Neural cell (in vitro differentiated cells): ENCODE data around the gene UCKL1. TPM values are rescaled to one million over a fixed set of nuclear protein-coding genes. Genes with fewer than 3 reads are reported as not detected.

Experiments
- H2AFZ ChIP-seq: fragments of 200-600, 300-800 bp; sonication (generic), shearing (Covaris generic); 2 replicates; pipeline ENCODE4 v1.6.0; 2014; ENCODE audit warnings: low read depth, mild to moderate bottlenecking, antibody characterized with exemption, low read length, moderate library complexity
- H3F3A ChIP-seq: fragments of 200-600 bp; shearing (Covaris generic); 2 replicates; pipeline ENCODE4 v1.6.1; 2016; ENCODE audit warnings: mild to moderate bottlenecking, moderate library complexity, mixed read lengths, antibody characterized with exemption, low read length; ENCODE audit not compliant: insufficient read depth, poor library complexity, severe bottlenecking
- H3K27ac ChIP-seq: fragments of 200-600, 300-800 bp; sonication (generic), shearing (Covaris generic); 2 replicates; pipeline ENCODE4 v1.5.1; 2014; ENCODE audit warnings: mild to moderate bottlenecking, low read length, moderate library complexity
- H3K27me3 ChIP-seq: fragments of 300-800, 200-600 bp; sonication (generic), shearing (Covaris generic); 2 replicates; pipeline ENCODE4 v1.6.0; 2014; ENCODE audit warnings: mild to moderate bottlenecking, low read depth, low read length, moderate library complexity; ENCODE audit not compliant: insufficient read depth
- H3K36me3 ChIP-seq: fragments of 300-800, 200-600 bp; sonication (generic), shearing (Covaris generic); 2 replicates; pipeline ENCODE4 v1.5.1; 2014; ENCODE audit warnings: mild to moderate bottlenecking, antibody characterized with exemption, low read length, moderate library complexity; ENCODE audit not compliant: insufficient read depth
- H3K4me2 ChIP-seq: fragments of 300-800, 200-600 bp; sonication (generic), shearing (Covaris generic); 2 replicates; pipeline ENCODE4 v1.6.0; 2014; ENCODE audit warnings: mild to moderate bottlenecking, low read length
- H3K4me3 ChIP-seq: fragments of 300-800, 200-600 bp; sonication (generic), shearing (Covaris generic); 2 replicates; pipeline ENCODE4 v1.5.1; 2014; ENCODE audit warnings: mild to moderate bottlenecking, low read length, moderate library complexity
- H3K79me2 ChIP-seq: fragments of 200-600 bp; shearing (Covaris generic); replicated peaks from 2 replicates; pipeline ENCODE4 v1.6.0; 2014; ENCODE audit warnings: mild to moderate bottlenecking, low read length, moderate library complexity; ENCODE audit not compliant: insufficient read depth
- H3K9ac ChIP-seq: fragments of 300-800, 200-600 bp; sonication (generic), shearing (Covaris generic); 2 replicates; pipeline ENCODE4 v1.6.1; 2016; ENCODE audit warnings: mild to moderate bottlenecking, low read length, mixed read lengths
- H3K9me2 ChIP-seq: fragments of 200-600 bp; shearing (Covaris generic); 2 replicates; pipeline ENCODE4 v1.6.1; 2016; ENCODE audit warnings: mild to moderate bottlenecking, low read length, mixed read lengths; ENCODE audit not compliant: insufficient read depth
- H3K9me3 ChIP-seq: fragments of 200-600, 300-800 bp; sonication (generic), shearing (Covaris generic); 2 replicates; pipeline ENCODE4 v1.6.1; 2016; ENCODE audit warnings: mild to moderate bottlenecking, mixed run types, low read length, moderate library complexity, mixed read lengths
- H4K20me1 ChIP-seq: fragments of 200-600 bp; shearing (Covaris generic); 2 replicates; pipeline ENCODE4 v1.6.1; 2016; ENCODE audit warnings: mild to moderate bottlenecking, mixed run types; ENCODE audit not compliant: insufficient read depth
- CTCF ChIP-seq: fragments of 450-650 bp; IDR thresholded peaks from 2 replicates; pipeline ENCODE4 v1.5.1; 2014; ENCODE audit warnings: antibody characterized with exemption, mild to moderate bottlenecking, moderate library complexity; ENCODE audit not compliant: poor library complexity, severe bottlenecking
- EP300 ChIP-seq: fragments of 450-650 bp; conservative IDR thresholded peaks from 2 replicates; pipeline ENCODE4 v1.6.1; 2014; ENCODE audit warnings: antibody characterized with exemption, mild to moderate bottlenecking, moderate library complexity; ENCODE audit not compliant: poor library complexity, severe bottlenecking
- EZH2 ChIP-seq: fragments of 200-600, 300-800 bp; shearing (Covaris generic), sonication (generic); IDR thresholded peaks from 2 replicates; pipeline ENCODE4 v1.6.1; 2014; ENCODE audit warnings: antibody characterized with exemption, low read length, borderline replicate concordance, mild to moderate bottlenecking; ENCODE audit not compliant: insufficient read depth, poor library complexity, severe bottlenecking
- MXI1 ChIP-seq: fragments of 450-650 bp; conservative IDR thresholded peaks from 2 replicates; pipeline ENCODE4 v1.6.1; 2014; ENCODE audit warnings: antibody characterized with exemption, mild to moderate bottlenecking; ENCODE audit not compliant: poor library complexity, severe bottlenecking
- POLR2AphosphoS5 ChIP-seq: IDR thresholded peaks from 2 replicates; pipeline ENCODE4 v1.6.1; 2012
- RAD21 ChIP-seq: fragments of 450-650 bp; conservative IDR thresholded peaks from 2 replicates; pipeline ENCODE4 v1.6.1; 2014; ENCODE audit warnings: antibody characterized with exemption, mild to moderate bottlenecking, moderate library complexity
- REST ChIP-seq: IDR thresholded peaks from 2 replicates; pipeline ENCODE4 v1.6.1; 2012; ENCODE audit warnings: borderline replicate concordance
- SMC3 ChIP-seq: fragments of 450-650 bp; conservative IDR thresholded peaks from 2 replicates; pipeline ENCODE4 v1.6.1; 2014; ENCODE audit warnings: antibody characterized with exemption, mild to moderate bottlenecking, moderate library complexity; ENCODE audit not compliant: poor library complexity
- TAF1 ChIP-seq: IDR thresholded peaks from 2 replicates; pipeline ENCODE4 v1.6.1; 2012; ENCODE audit warnings: low read depth
- polyA plus RNA-seq: library from polyadenylated mRNA; depleted of rRNA; stranded (reverse); fragments of >200 nt; gene quantifications from 2 replicates; pipeline ENCODE4 v1.2.3, GENCODE V29; 2014

The UCKL1 gene
- polyA plus RNA-seq, 1 donor from 2014 or later, result 58.9 TPM

- no peaks in the 10 kb centered on the region for H3K27me3 ChIP-seq
- H3K9me3 ChIP-seq, result no peaks in the 10 kb centered on the region
- peaks cover 2% of the 10 kb centered on the region for H4K20me1 ChIP-seq
- TF ChIP-seq RAD21 (no peak), MXI1 (no peak), REST (no peak), POLR2AphosphoS5 (no peak), SMC3 (no peak), EZH2 (no peak), TAF1 (no peak), CTCF (no peak)
- no peaks in the 10 kb centered on the region for H3K36me3 ChIP-seq
- H3K4me2 ChIP-seq, result no peak overlapping the region
- H3K9ac ChIP-seq, result no peak overlapping the region
- H2AFZ ChIP-seq, result no peak overlapping the region
- peaks cover 37% of the 10 kb centered on the region for H3K79me2 ChIP-seq
- no peaks in the 10 kb centered on the region for H3K9me2 ChIP-seq
- no peaks in the 10 kb centered on the region for H3F3A ChIP-seq
- no peak overlapping the region for H3K27ac ChIP-seq
- no peak overlapping the region for H3K4me3 ChIP-seq
Observed at GRCh38 chr20:63913768-63914167, 42.4 kb downstream of the UCKL1 start.

- Histone ChIP-seq H3K4me2 (no peak overlapping the region), H3K27ac (no peak overlapping the region)
Observed at GRCh38 chr20:63911176-63911575, 45.0 kb downstream of the UCKL1 start.

More at GRCh38 chr20:63911176-63911575, 45.0 kb downstream of the UCKL1 start:
- Histone ChIP-seq H4K20me1 (peaks cover 2% of the 10 kb centered on the region), H3K9me3 (no peaks in the 10 kb centered on the region), H3K9me2 (no peaks in the 10 kb centered on the region), H3K9ac (no peak overlapping the region), H3K79me2 (peaks cover 51% of the 10 kb centered on the region), H3K27me3 (no peaks in the 10 kb centered on the region), H3K36me3 (no peaks in the 10 kb centered on the region), H2AFZ (no peak overlapping the region), H3K4me3 (no peak overlapping the region), H3F3A (no peaks in the 10 kb centered on the region)
- TF ChIP-seq REST, result no peak
- no peak for TF ChIP-seq TAF1
- TF ChIP-seq SMC3, result no peak
- no peak for TF ChIP-seq EZH2
- no peak for TF ChIP-seq MXI1
- TF ChIP-seq EP300, result no peak
- no peak for TF ChIP-seq POLR2AphosphoS5
